ENCODE results near the gene ELMO1.

GRCh38 chr7:37081436-37081835 is 367.2 kb downstream of the ELMO1 start:
- TF ChIP-seq L3MBTL2 (conservative IDR thresholded peaks at IDR 0.05) (no peak), NFRKB (IDR thresholded peaks at IDR 0.05) (no peak), FOXK2 (IDR thresholded peaks at IDR 0.05) (no peak), SP1 (IDR thresholded peaks at IDR 0.05) (no peak), FOXM1 (IDR thresholded peaks at IDR 0.05; ENCODE audit: borderline replicate concordance) (no peak), TARDBP (IDR thresholded peaks at IDR 0.05) (no peak), CTBP1 (IDR thresholded peaks at IDR 0.05; ENCODE audit: borderline replicate concordance) (no peak)
- TF ChIP-seq, protein P1, sequence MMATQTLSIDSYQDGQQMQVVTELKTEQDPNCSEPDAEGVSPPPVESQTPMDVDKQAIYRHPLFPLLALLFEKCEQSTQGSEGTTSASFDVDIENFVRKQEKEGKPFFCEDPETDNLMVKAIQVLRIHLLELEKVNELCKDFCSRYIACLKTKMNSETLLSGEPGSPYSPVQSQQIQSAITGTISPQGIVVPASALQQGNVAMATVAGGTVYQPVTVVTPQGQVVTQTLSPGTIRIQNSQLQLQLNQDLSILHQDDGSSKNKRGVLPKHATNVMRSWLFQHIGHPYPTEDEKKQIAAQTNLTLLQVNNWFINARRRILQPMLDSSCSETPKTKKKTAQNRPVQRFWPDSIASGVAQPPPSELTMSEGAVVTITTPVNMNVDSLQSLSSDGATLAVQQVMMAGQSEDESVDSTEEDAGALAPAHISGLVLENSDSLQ (IDR thresholded peaks at IDR 0.05): no peak
